Activated T-cell treated with anti-CD3 and anti-CD28 coated beads, Interleukin-2, amount 50 U/mL, for 24 hours (primary cell): ENCODE data around the gene ZMYND10.
A peak's percentile ranks its signal among the peaks of the same experiment; 100 is the strongest.

Source experiments
- DNase-seq: peaks from one replicate; pipeline ENCODE4 v3.0.0-alpha.2; 2020
- H3K27ac Mint-ChIP-seq: 2 replicates; pipeline ENCODE4 v1.8.0; 2020; ENCODE audit warnings: mild to moderate bottlenecking, mixed read lengths
- H3K27me3 Mint-ChIP-seq: 2 replicates; pipeline ENCODE4 v1.8.0; 2020; ENCODE audit warnings: mixed read lengths
- H3K36me3 Mint-ChIP-seq: 2 replicates; pipeline ENCODE4 v1.8.0; 2020; ENCODE audit warnings: low read depth, mixed read lengths
- H3K4me1 Mint-ChIP-seq: 2 replicates; pipeline ENCODE4 v1.8.0; 2020; ENCODE audit warnings: low read depth, mixed read lengths
- H3K4me3 Mint-ChIP-seq: 2 replicates; pipeline ENCODE4 v1.8.0; 2020; ENCODE audit warnings: mild to moderate bottlenecking, moderate library complexity, mixed read lengths
- H3K9me3 Mint-ChIP-seq: 2 replicates; pipeline ENCODE4 v1.8.0; 2020; ENCODE audit warnings: mixed read lengths

ZMYND10 gene

GRCh38 chr3:50358355-50358910 lies 12.9 kb upstream of the ZMYND10 start:
- DNase-seq, result no peak
- H3K27ac Mint-ChIP-seq, result peak overlapping the region; percentile 95
- H3K4me3 Mint-ChIP-seq, result peak overlapping the region; percentile 96
- no peaks in the 10 kb centered on the region for H3K27me3 Mint-ChIP-seq
- peaks cover 55% of the 10 kb centered on the region for H3K36me3 Mint-ChIP-seq
- H3K4me1 Mint-ChIP-seq, result peaks cover 49% of the 10 kb centered on the region
- H3K9me3 Mint-ChIP-seq, result no peaks in the 10 kb centered on the region

GRCh38 chr3:50357481-50357880 lies 11.9 kb upstream of the ZMYND10 start:
- DNase-seq, result no peak
- no peaks in the 10 kb centered on the region for H3K9me3 Mint-ChIP-seq
- H3K4me3 Mint-ChIP-seq, result peak overlapping the region; percentile 96
- H3K36me3 Mint-ChIP-seq, result peaks cover 64% of the 10 kb centered on the region
- peaks cover 55% of the 10 kb centered on the region for H3K4me1 Mint-ChIP-seq
- no peaks in the 10 kb centered on the region for H3K27me3 Mint-ChIP-seq
- peak overlapping the region; percentile 95 for H3K27ac Mint-ChIP-seq

- Mint-ChIP-seq H3K27me3 (no peaks in the 10 kb centered on the region), H3K9me3 (no peaks in the 10 kb centered on the region), H3K4me1 (peaks cover 61% of the 10 kb centered on the region), H3K4me3 (peak overlapping the region; percentile 96), H3K27ac (peak overlapping the region; percentile 95), H3K36me3 (peaks cover 72% of the 10 kb centered on the region)
- DNase-seq, result no peak
Observed at GRCh38 chr3:50356553-50356952, 11.0 kb upstream of the ZMYND10 start.

GRCh38 chr3:50355829-50356552 lies 10.5 kb upstream of the ZMYND10 start:
- H3K36me3 Mint-ChIP-seq, result peaks cover 78% of the 10 kb centered on the region
- peak overlapping the region; percentile 95 for H3K27ac Mint-ChIP-seq
- no peaks in the 10 kb centered on the region for H3K9me3 Mint-ChIP-seq
- H3K27me3 Mint-ChIP-seq, result no peaks in the 10 kb centered on the region
- H3K4me1 Mint-ChIP-seq, result peaks cover 67% of the 10 kb centered on the region
- peak overlapping the region; percentile 96 for H3K4me3 Mint-ChIP-seq
- DNase-seq, result no peak

GRCh38 chr3:50354850-50355249 lies 9.3 kb upstream of the ZMYND10 start:
- Mint-ChIP-seq H3K27me3 (no peaks in the 10 kb centered on the region), H3K9me3 (no peaks in the 10 kb centered on the region), H3K36me3 (peaks cover 88% of the 10 kb centered on the region), H3K4me3 (no peak overlapping the region), H3K27ac (peak overlapping the region; percentile 95), H3K4me1 (peaks cover 71% of the 10 kb centered on the region)
- no peak for DNase-seq

GRCh38 chr3:50354186-50354764 lies 8.7 kb upstream of the ZMYND10 start:
- no peaks in the 10 kb centered on the region for H3K27me3 Mint-ChIP-seq
- H3K36me3 Mint-ChIP-seq, result peaks cover 93% of the 10 kb centered on the region
- no peaks in the 10 kb centered on the region for H3K9me3 Mint-ChIP-seq
- peaks cover 73% of the 10 kb centered on the region for H3K4me1 Mint-ChIP-seq
- H3K4me3 Mint-ChIP-seq, result no peak overlapping the region
- DNase-seq, result no peak
- H3K27ac Mint-ChIP-seq, result peak overlapping the region; percentile 30

- peak overlapping the region; percentile 51 for H3K27ac Mint-ChIP-seq
- peaks cover 80% of the 10 kb centered on the region for H3K4me1 Mint-ChIP-seq
- H3K4me3 Mint-ChIP-seq, result no peak overlapping the region
- H3K27me3 Mint-ChIP-seq, result no peaks in the 10 kb centered on the region
- DNase-seq, result no peak
- H3K36me3 Mint-ChIP-seq, result peaks cover 96% of the 10 kb centered on the region
- H3K9me3 Mint-ChIP-seq, result no peaks in the 10 kb centered on the region
Observed at GRCh38 chr3:50353245-50354004, 7.9 kb upstream of the ZMYND10 start.

GRCh38 chr3:50352781-50353180 lies 7.2 kb upstream of the ZMYND10 start:
- Mint-ChIP-seq H3K9me3 (no peaks in the 10 kb centered on the region), H3K4me3 (no peak overlapping the region), H3K27ac (peak overlapping the region; percentile 51), H3K4me1 (peaks cover 78% of the 10 kb centered on the region), H3K27me3 (no peaks in the 10 kb centered on the region), H3K36me3 (peaks cover 96% of the 10 kb centered on the region)
- DNase-seq, result no peak

- Mint-ChIP-seq H3K4me3 (peak overlapping the region; percentile 98), H3K4me1 (peaks cover 73% of the 10 kb centered on the region), H3K27ac (peak overlapping the region; percentile 100), H3K27me3 (no peaks in the 10 kb centered on the region), H3K36me3 (peaks cover 92% of the 10 kb centered on the region), H3K9me3 (no peaks in the 10 kb centered on the region)
- DNase-seq, result no peak
Observed at GRCh38 chr3:50351323-50351697, 5.8 kb upstream of the ZMYND10 start.

- H3K27me3 Mint-ChIP-seq, result no peaks in the 10 kb centered on the region
- peak within 1 kb of the TSS; percentile 98 for H3K4me3 Mint-ChIP-seq
- peak; percentile 100 for DNase-seq
- peaks cover 71% of the 10 kb centered on the region for H3K4me1 Mint-ChIP-seq
- H3K27ac Mint-ChIP-seq, result peak within 1 kb of the TSS; percentile 100
- H3K36me3 Mint-ChIP-seq, result peaks cover 92% of the 10 kb centered on the region
- no peaks in the 10 kb centered on the region for H3K9me3 Mint-ChIP-seq
Observed at GRCh38 chr3:50350527-50351322, 5.2 kb upstream of the ZMYND10 start, which contains the start of the genes CYB561D2 and NPRL2. TSS of gene CYB561D2 (plus strand) at chr3:50350862. CDS start at chr3:50351434, 572 bp downstream. TSS of gene NPRL2 (minus strand) at chr3:50350775. CDS start at chr3:50350652, 123 bp downstream.

GRCh38 chr3:50350213-50350526 lies 4.6 kb upstream of the ZMYND10 start:
- no peak for DNase-seq
- Mint-ChIP-seq H3K4me1 (peaks cover 70% of the 10 kb centered on the region), H3K27ac (peak overlapping the region; percentile 100), H3K9me3 (no peaks in the 10 kb centered on the region), H3K4me3 (peak overlapping the region; percentile 98), H3K36me3 (peaks cover 87% of the 10 kb centered on the region), H3K27me3 (no peaks in the 10 kb centered on the region)

- Mint-ChIP-seq H3K9me3 (no peaks in the 10 kb centered on the region), H3K27ac (peak overlapping the region; percentile 82), H3K27me3 (no peaks in the 10 kb centered on the region), H3K4me1 (peaks cover 58% of the 10 kb centered on the region), H3K36me3 (peaks cover 58% of the 10 kb centered on the region), H3K4me3 (no peak overlapping the region)
- peak; percentile 78 for DNase-seq
Observed at GRCh38 chr3:50347187-50347813, 1.8 kb upstream of the ZMYND10 start.

GRCh38 chr3:50345008-50345407 lies 524 bp downstream of the ZMYND10 start:
- H3K4me1 Mint-ChIP-seq, result peaks cover 49% of the 10 kb centered on the region
- H3K27ac Mint-ChIP-seq, result no peak overlapping the region
- peaks cover 42% of the 10 kb centered on the region for H3K36me3 Mint-ChIP-seq
- H3K27me3 Mint-ChIP-seq, result no peaks in the 10 kb centered on the region
- H3K9me3 Mint-ChIP-seq, result no peaks in the 10 kb centered on the region
- no peak for DNase-seq
- no peak overlapping the region for H3K4me3 Mint-ChIP-seq
